Measurements from ENCODE around the gene DENND1A. TPM values are rescaled to one million over a fixed set of nuclear protein-coding genes. Genes with fewer than 3 reads are reported as not detected.

The DENND1A gene
- total and polyA plus RNA-seq, 2 of the 13 experiments (the other 11 are each of a cell fraction or from before 2014, with no cell fraction given), result 14.8 to 30.1 TPM

- Histone ChIP-seq H3K9ac (ENCODE audit: insufficient read depth, low read depth, low read length) (no peak overlapping the region), H3K79me2 (ENCODE audit: insufficient read depth, low read length) (peaks cover 38% of the 10 kb centered on the region), H3K36me3 (replicated peaks in 1 of 2; ENCODE audit: control insufficient read depth in 1 of 2, insufficient read depth in 2 of 2, low read length in 2 of 2) (no peaks in the 10 kb centered on the region; a peak in 1 of 5 replicates), H2AFZ (ENCODE audit: low read length) (no peak overlapping the region), H3K4me3 (replicated peaks in 1 of 3; ENCODE audit: insufficient read depth in 1 of 3, low read depth in 2 of 3, low read length in 3 of 3) (no peak overlapping the region), H3K9me3 (ENCODE audit: low read length) (no peaks in the 10 kb centered on the region), H3K4me1 (ENCODE audit: insufficient read depth, low read length) (no peaks in the 10 kb centered on the region), H3K4me2 (ENCODE audit: low read depth, low read length) (no peak overlapping the region), H3K27ac (ENCODE audit: extremely low read length, insufficient read depth, low read length) (no peak overlapping the region), H4K20me1 (ENCODE audit: insufficient read depth, low read length) (no peaks in the 10 kb centered on the region), H3K27me3 (ENCODE audit: control insufficient read depth in 1 of 2, insufficient read depth in 2 of 2, low read length in 2 of 2) (no peaks in the 10 kb centered on the region)
- in situ Hi-C loops (cut with HindIII; ENCODE audit: extremely low pct_ligation_motif_present, low pct_unique_long_range_greater_than_20kb) (no loop called here), intact Hi-C loops (cut with micrococcal nuclease; ENCODE audit: unreplicated experiment) (no loop called here)
- DNase-seq (ENCODE audit: low spot score), result no peak
- ATAC-seq, result no peak
- ChIA-PET POLR2A (no interaction called here), CTCF (ENCODE audit: low intra/inter-chr PET ratio, low total read pairs) (no interaction called here)
- TF ChIP-seq ARNT2 (CRISPR knock-in tag; IDR thresholded peaks at IDR 0.05; ENCODE audit: low read depth), result no peak
- no peak for TF ChIP-seq ZFP41 (CRISPR knock-in tag; IDR thresholded peaks at IDR 0.05; ENCODE audit: borderline replicate concordance)
- no peak for TF ChIP-seq ZNF616 (CRISPR knock-in tag; IDR thresholded peaks at IDR 0.05; ENCODE audit: low read depth)
- no peak for TF ChIP-seq ZNF878 (CRISPR knock-in tag; IDR thresholded peaks at IDR 0.05)
- no peak for TF ChIP-seq ZNF263 (CRISPR knock-in tag; IDR thresholded peaks at IDR 0.05)
- TF ChIP-seq SNAPC2 (CRISPR knock-in tag; IDR thresholded peaks at IDR 0.05), result no peak
- TF ChIP-seq ISX (CRISPR knock-in tag; conservative IDR thresholded peaks at IDR 0.05), result no peak
- no peak for TF ChIP-seq MATR3 (CRISPR knock-in tag; IDR thresholded peaks at IDR 0.05)
- no peak for TF ChIP-seq ZSCAN22 (CRISPR knock-in tag; IDR thresholded peaks at IDR 0.05)
- TF ChIP-seq ONECUT2 (CRISPR knock-in tag; IDR thresholded peaks at IDR 0.05), result no peak
- TF ChIP-seq ZNF513 (CRISPR knock-in tag; conservative IDR thresholded peaks at IDR 0.05), result no peak
- TF ChIP-seq SIX4 (CRISPR knock-in tag; IDR thresholded peaks at IDR 0.05), result no peak
- no TSS peak for BruUV-seq (replicated peaks)
- 89% methylated on average over 7 of the region's 7 CpGs for WGBS (ENCODE audit: low lambda C conversion rate)
- no peak for FAIRE-seq
Observed at GRCh38 chr9:123834889-123835562, 94.9 kb downstream of the DENND1A start.
